ENCODE measurements around the gene NR5A2.

NR5A2 gene

GRCh38 chr1:200198236-200198635 is 170.7 kb downstream of the NR5A2 start:
- in situ Hi-C loops (cut with MboI; ENCODE audit: low sequenced_read_pairs, unreplicated experiment), result no loop called here
- no peak for DNase-seq (ENCODE audit: low spot score)
- TF ChIP-seq, protein P1, sequence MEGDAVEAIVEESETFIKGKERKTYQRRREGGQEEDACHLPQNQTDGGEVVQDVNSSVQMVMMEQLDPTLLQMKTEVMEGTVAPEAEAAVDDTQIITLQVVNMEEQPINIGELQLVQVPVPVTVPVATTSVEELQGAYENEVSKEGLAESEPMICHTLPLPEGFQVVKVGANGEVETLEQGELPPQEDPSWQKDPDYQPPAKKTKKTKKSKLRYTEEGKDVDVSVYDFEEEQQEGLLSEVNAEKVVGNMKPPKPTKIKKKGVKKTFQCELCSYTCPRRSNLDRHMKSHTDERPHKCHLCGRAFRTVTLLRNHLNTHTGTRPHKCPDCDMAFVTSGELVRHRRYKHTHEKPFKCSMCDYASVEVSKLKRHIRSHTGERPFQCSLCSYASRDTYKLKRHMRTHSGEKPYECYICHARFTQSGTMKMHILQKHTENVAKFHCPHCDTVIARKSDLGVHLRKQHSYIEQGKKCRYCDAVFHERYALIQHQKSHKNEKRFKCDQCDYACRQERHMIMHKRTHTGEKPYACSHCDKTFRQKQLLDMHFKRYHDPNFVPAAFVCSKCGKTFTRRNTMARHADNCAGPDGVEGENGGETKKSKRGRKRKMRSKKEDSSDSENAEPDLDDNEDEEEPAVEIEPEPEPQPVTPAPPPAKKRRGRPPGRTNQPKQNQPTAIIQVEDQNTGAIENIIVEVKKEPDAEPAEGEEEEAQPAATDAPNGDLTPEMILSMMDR (IDR thresholded peaks at IDR 0.05; ENCODE audit: borderline replicate concordance, control extremely low read depth, extremely low read depth, insufficient read depth, missing control alignments), result no peak

DNA sequence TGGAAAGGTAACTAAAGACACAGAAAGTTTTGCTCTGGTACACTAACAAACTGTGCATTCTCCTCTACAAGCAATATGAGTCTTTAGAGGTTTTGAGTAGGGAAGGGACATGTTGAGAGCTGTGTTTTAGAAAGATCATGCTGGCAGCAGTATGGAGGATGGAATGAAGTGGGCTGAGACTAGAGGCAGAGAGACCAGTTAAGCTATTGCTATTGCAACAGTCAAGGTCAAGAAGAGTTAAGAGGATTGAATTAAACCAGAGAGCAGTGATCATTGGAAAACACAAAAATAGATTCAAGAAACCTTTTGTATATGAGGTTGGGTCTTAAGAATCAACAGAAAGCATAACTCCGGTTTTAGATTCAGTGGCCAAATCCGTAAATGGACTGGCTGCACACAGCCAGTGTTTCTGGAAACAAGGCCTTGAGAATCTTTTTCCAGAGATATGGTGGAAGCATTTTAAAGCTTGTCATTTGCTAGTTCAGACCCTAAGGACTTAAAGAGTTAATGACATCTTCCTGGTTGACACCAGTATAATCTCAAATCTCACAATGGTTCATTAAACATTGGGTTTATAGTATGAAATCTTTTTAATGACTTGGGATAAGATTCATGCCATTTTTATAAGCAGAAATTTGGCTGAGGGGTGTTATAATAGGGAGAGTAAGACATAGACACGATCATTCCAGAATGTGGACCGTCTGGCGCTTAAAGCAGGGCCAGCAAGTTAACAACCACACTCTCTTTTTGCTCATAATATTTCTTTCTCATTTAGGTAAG is 177.9 kb downstream of the NR5A2 start:
- in situ Hi-C loops (cut with MboI; ENCODE audit: low sequenced_read_pairs, unreplicated experiment), result no loop called here
- TF ChIP-seq, protein P1 (IDR thresholded peaks at IDR 0.05; ENCODE audit: borderline replicate concordance, control extremely low read depth, extremely low read depth, insufficient read depth, missing control alignments), result no peak
- DNase-seq (ENCODE audit: low spot score), result no peak

- no peak for DNase-seq (ENCODE audit: low spot score)
- TF ChIP-seq, protein P1 (IDR thresholded peaks at IDR 0.05; ENCODE audit: borderline replicate concordance, control extremely low read depth, extremely low read depth, insufficient read depth, missing control alignments), result no peak
- in situ Hi-C loops (cut with MboI; ENCODE audit: low sequenced_read_pairs, unreplicated experiment), result no loop called here
Observed at GRCh38 chr1:200206340-200206739, 178.8 kb downstream of the NR5A2 start.

DNA sequence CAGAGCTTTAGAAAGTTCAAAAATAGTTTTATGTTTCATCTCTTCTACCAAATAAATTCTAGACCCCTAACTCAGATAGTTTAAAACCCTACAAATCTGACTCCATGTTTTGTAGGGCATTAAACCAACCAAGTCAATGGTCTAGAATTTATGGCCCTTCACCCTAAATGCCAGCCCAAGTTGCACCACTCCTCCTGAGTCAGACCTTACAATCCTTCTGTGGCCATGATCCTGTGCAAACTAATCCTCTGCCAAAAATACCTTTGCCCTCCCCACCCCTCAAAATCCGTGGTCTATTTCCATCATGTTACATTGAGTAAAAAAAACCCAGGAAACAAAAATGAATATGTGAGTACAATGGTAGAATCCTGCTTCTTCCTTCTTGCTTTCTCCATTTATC is 179.3 kb downstream of the NR5A2 start:
- no peak for DNase-seq (ENCODE audit: low spot score)
- TF ChIP-seq, protein P1 (IDR thresholded peaks at IDR 0.05; ENCODE audit: borderline replicate concordance, control extremely low read depth, extremely low read depth, insufficient read depth, missing control alignments), result no peak
- in situ Hi-C loops (cut with MboI; ENCODE audit: low sequenced_read_pairs, unreplicated experiment), result no loop called here

GRCh38 chr1:200207711-200208126 is 180.2 kb downstream of the NR5A2 start:
- DNase-seq (ENCODE audit: low spot score), result peak; percentile 39
- in situ Hi-C loops (cut with MboI; ENCODE audit: low sequenced_read_pairs, unreplicated experiment), result no loop called here
- TF ChIP-seq, protein P1 (IDR thresholded peaks at IDR 0.05; ENCODE audit: borderline replicate concordance, control extremely low read depth, extremely low read depth, insufficient read depth, missing control alignments), result no peak

DNA sequence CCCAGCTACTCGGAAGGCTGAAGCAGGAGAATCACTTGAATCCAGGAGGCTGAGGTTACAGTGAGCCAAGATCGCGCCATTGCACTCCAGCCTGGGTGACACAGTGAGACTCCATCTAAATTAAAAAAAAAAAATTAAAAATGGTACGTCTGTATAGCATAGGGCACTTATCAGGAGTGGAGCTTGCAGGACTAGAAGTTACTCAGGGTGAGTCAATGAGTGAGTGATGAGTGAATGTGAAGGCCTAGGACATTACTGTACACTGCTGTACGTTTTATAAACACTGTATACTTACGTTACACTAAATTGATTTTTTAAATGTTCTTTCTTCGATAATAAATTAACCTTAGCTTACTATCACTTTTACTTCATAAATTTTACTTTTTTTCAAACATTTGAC is 183.6 kb downstream of the NR5A2 start:
- DNase-seq (ENCODE audit: low spot score), result no peak
- TF ChIP-seq, protein P1 (IDR thresholded peaks at IDR 0.05; ENCODE audit: borderline replicate concordance, control extremely low read depth, extremely low read depth, insufficient read depth, missing control alignments), result no peak
- in situ Hi-C loops (cut with MboI; ENCODE audit: low sequenced_read_pairs, unreplicated experiment), result no loop called here
